ENCODE results near the gene SYT1.

GRCh38 chr12:78958941-78959340 is 94.4 kb downstream of the SYT1 start:
- TF ChIP-seq CTCF (IDR thresholded peaks at IDR 0.05; ENCODE audit: low read depth, low read length) = no peak
- no peak for TF ChIP-seq POLR2A (IDR thresholded peaks at IDR 0.05; ENCODE audit: extremely low read depth, insufficient read length)
